T47D (cell line): ENCODE results near the gene ABHD12B.
A peak's percentile ranks its signal among the peaks of the same experiment; 100 is the strongest.
"Not testable (repeated sequence)": the region's sequence is repeated elsewhere in the genome, so short reads cannot be mapped to it uniquely, and the experiment has no call there.

Source experiments
- DNase-seq, 2 experiments: peaks; one replicate each; pipeline versions ENCODE4 v3.0.0 to v3.0.0-alpha.2; 2011 to 2012; ENCODE audit warnings: low read depth in 1 of 2, low spot score in 1 of 2
- JUND ChIP-seq: IDR thresholded peaks from 2 replicates; pipeline ENCODE4 v1.6.1; 2012; ENCODE audit warnings: low read depth
- in situ Hi-C: cut with HindIII; loops from 2 replicates; pipeline ENCODE4 v1.10.0; 2016; ENCODE audit warnings: low sequenced_read_pairs, low pct_unique_long_range_greater_than_20kb

The ABHD12B gene

GRCh38 chr14:50917449-50917848, 45.6 kb downstream of the ABHD12B start:
- in situ Hi-C loops: no loop called here
- DNase-seq: no peak
- no peak for TF ChIP-seq JUND

- in situ Hi-C loops, DNase-seq: not testable (repeated sequence)
Observed at GRCh38 chr14:50919524-50919923, 47.7 kb downstream of the ABHD12B start.

- in situ Hi-C loops: no loop called here
- DNase-seq: no peak
Observed at GRCh38 chr14:50920482-50921230, 48.8 kb downstream of the ABHD12B start.

GRCh38 chr14:50922803-50923202, 51.0 kb downstream of the ABHD12B start:
- in situ Hi-C loops: no loop called here
- no peak for TF ChIP-seq JUND

More at GRCh38 chr14:50920482-50921230, 48.8 kb downstream of the ABHD12B start:
- TF ChIP-seq JUND: no peak

GRCh38 chr14:50924236-50924635, 52.4 kb downstream of the ABHD12B start:
- TF ChIP-seq JUND: no peak
- no peak for DNase-seq
- in situ Hi-C loops: no loop called here

More at GRCh38 chr14:50922803-50923202, 51.0 kb downstream of the ABHD12B start:
- no peak for DNase-seq

GRCh38 chr14:50924843-50925242, 53.0 kb downstream of the ABHD12B start:
- no peak for TF ChIP-seq JUND
- in situ Hi-C loops: no loop called here
- no peak for DNase-seq

- in situ Hi-C loops: no loop called here
- no peak for TF ChIP-seq JUND
- DNase-seq: no peak
Observed at GRCh38 chr14:50926851-50927386, 55.1 kb downstream of the ABHD12B start.

DNA sequence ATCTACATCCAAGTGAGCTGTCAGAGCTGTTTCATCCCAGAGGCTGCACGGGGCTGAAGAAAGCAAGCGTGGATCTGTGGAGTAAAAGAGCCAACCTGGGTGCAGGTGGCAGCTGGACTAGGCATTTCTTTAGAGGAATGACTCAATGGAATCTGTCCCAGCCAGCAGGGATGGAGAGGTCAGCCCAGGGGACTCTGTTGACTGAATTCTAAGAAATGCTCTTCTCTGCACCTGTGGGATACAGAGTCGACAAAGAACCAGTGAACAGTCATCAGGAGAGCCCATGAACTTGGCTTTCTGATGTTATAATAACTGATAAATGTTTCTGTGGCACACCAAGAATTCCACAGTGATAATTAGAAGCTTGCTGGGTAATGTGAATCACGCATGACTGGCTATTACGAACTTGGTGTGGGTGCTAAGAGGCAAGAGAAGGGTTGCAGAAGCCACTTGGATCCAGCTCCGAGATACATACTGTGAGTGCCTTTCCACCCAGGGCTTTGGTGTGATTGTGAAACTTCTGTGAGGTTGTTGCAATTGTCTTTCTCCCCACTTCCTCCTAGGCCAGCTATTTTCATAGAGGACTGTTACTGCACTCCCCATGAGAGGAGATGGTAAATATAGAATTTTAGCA, 56.3 kb downstream of the ABHD12B start:
- TF ChIP-seq JUND: no peak
- no peak for DNase-seq
- in situ Hi-C loops: no loop called here

DNA sequence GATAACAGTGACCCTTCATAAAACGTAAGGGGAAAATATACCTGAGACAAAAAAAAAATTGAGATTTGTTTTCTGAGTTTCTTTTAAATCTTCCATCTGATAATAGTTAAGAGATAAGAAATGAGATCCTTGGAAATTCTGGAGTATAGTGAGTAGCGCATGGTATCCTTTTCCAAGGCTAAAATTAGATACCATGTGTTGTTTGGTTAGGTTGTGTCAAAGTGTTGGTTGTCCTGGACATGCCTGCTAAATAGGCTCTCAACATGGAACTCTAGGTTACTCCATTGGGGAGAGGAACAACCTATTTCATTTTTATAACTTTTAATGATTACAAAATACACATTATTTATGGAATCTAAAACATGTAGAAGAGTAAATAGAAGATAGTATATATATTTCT, 57.7 kb downstream of the ABHD12B start:
- in situ Hi-C loops: no loop called here
- DNase-seq: no peak
- TF ChIP-seq JUND: no peak

DNA sequence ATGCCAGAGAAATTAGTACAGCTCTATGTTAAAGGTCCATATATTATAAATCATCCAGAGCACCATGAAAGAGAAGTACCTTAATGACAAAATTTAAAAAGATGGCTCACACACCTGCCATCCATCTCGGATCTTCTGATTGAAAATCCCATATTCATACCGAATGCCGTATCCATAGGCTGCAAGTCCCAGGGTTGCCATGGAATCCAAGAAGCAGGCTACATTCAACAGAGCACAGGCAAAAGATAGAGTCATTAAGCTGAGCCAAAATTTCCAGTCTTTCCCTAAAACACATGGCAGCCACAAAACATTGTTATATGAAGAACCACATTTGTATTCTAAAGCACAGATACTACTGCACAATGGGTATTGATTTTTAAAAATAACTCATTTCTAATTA, 59.7 kb downstream of the ABHD12B start:
- in situ Hi-C loops: no loop called here
- no peak for TF ChIP-seq JUND
- no peak for DNase-seq

- in situ Hi-C loops: no loop called here
- peak in 1 of 2 experiments; percentile 59 for DNase-seq
- no peak for TF ChIP-seq JUND
Observed at GRCh38 chr14:50932156-50932555, 60.3 kb downstream of the ABHD12B start.

DNA sequence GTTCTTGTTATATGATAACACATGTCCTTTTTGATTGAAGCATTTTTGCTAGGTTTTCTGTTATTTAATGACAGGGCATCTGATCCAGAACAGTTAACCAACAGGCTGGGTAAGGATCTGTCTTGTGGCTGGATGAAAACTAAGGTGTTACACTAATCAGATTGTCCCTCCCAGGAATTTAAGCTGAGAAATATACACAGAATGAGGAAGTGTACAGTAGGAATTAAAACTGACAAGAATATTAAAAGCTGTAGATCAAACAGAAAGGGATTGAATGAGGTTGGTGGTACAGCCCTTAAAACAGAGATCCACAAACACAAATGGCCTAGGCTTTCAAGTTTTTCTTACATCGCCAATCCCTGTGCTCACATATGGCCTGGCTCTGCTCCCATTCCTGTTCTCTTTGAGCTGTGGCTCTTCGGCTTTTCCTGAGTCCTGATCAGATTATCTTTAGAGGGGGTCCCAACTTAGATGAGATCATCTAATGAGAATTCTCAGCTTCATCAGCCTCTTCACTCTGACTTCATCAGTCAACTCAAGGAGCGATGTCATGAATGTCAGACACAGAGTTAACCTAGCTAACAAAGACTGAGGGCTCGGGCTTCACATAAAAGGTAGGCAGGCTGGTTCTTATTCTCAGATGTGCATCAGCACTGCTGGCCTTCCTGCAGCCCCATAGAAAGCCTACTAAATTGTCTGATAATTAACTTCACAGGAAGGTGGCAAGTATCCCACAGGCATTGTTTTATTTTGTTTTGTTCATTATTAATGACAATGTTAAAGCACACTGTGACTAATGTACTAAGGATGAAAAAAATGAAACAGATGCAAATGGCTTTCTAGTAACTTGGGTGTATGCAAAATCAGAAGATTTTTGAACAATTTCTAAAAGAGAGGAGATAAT, 61.0 kb downstream of the ABHD12B start:
- no peak for TF ChIP-seq JUND
- DNase-seq: peak in 1 of 2 experiments; percentile 65
- in situ Hi-C loops: no loop called here
